HG02571 (cell line): Measurements from ENCODE around the gene WNK2.
"Not testable (repeated sequence)": the region's sequence is repeated elsewhere in the genome, so short reads cannot be mapped to it uniquely, and the experiment has no call there.

Experiments
- ATAC-seq: cut with Tn5 transposase; IDR thresholded peaks from one replicate; pipeline ENCODE4 v1.9.1; 2021; ENCODE audit warnings: mild to moderate bottlenecking, moderate library complexity; ENCODE audit not compliant: unreplicated experiment

Gene WNK2

GRCh38 chr9:93323446-93323954 lies 139.6 kb downstream of the WNK2 start:
- not testable (repeated sequence) for ATAC-seq

- ATAC-seq: no peak
These were observed 140.4 kb downstream of the WNK2 start for GRCh38 chr9:93324191-93324834.

DNA sequence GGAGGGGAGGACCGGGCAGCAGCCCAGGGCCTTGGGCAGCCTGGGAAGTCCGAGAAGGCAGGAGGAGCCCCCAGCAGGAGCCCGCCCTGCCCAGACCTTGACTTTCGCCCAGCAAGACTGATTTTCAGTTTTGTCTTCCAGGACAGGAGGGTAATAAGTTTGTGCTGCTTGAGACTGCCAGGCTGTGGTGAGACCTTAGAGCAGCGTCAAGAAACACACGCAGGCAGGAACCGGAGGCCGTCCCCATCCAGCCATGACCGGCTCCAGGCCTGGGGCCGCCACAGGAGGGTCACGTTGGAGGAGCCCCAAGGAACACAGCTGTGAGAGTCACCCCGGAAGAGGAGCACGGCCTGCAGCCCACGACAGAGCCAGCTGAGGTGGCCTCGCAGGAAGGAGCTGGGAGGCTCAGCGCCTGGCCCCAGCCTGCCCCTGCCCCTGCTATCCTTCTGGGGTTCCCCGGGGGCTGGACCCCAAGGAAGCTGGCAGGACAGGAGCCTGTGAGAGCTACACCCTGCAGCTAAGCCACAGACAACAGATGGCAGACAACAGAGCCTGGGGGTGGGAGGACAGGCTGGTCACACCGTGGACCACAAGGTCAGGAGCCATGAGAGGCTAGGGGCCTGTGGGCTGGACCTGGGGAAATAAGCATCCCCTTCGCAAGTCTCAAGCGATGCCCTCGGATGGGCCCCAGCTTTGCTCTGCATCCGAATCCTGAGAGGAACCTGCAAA lies 141.5 kb downstream of the WNK2 start:
- no peak for ATAC-seq

DNA sequence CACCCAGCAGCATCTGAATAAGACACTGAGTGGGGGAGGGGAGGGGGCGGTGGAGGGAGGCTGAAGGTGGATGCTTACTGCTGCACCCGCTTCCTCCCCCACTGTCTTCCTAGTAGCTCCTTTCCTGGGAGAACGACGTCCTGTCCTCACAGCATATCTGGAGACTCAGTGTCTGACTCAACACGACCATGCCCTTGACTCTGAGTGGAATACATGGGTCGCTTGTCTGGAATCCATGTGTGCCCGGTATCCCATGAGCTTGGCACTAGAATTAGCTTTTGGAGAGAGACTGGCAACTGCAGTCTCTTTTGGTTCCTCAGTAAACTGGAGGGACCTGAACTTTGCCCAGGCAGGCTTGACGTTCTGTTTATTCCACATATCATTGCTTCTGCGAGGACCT lies 142.1 kb downstream of the WNK2 start:
- no peak for ATAC-seq

DNA sequence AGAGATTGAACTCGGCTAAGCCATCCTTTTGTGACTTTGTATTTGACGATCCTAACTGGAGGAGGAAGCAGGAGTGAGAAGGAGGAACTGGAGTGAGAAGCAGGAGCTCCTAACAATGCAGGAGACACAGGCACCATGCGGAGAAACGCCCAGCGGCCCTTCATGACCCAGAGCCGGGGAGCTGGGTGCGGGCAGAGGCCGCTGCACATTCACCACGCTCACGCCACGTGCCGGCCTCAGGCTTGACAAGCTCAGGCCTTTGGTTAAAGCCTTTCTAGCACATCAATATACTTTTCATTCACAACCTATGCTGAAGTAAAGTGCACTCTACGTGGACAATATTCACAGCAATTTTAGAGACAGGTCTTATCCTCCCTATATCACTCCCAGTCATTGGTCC lies 142.7 kb downstream of the WNK2 start:
- ATAC-seq: no peak

GRCh38 chr9:93329629-93330280 lies 145.8 kb downstream of the WNK2 start:
- ATAC-seq: no peak

DNA sequence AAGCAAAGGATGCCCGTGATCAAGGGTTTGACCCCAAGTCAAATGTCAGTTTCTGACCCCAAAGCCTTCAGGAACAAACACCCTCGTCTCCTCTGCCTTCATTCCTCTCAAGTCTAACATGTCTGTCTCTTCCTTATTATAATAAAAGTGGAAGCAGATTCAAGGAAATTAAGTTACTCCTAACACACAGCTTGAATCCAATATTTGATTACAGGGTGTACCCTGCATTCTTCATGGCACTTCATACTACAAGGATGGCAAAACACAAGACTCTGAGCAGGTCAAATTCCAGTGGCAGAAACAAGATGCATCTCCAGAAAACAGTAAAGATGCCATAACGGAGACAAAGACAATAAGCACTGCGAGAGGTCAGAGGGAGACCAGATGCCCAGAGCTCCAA lies 148.4 kb downstream of the WNK2 start:
- ATAC-seq: no peak

DNA sequence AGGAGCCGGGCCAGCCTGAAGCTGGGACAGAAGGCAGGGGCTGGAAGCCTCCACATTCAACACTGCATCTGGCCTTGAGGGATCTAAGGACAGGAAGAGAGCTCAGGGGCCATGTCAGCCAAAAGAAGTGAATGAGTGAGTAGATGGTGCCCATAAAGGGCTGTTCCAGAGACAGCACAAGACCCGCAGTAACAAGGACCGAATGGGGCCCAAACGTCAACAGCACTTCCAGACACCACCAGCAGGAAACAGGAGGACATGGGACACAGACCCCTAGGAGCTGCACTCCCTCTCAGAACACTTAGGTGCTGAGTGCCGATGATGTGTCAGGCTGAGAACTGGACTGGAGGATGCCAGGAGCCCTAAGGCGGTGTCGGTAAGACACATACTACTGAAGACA lies 152.8 kb downstream of the WNK2 start:
- no peak for ATAC-seq

- ATAC-seq: not testable (repeated sequence)
These were observed 154.3 kb downstream of the WNK2 start for GRCh38 chr9:93338196-93338595.

GRCh38 chr9:93340091-93340490 lies 156.2 kb downstream of the WNK2 start:
- ATAC-seq: no peak

DNA sequence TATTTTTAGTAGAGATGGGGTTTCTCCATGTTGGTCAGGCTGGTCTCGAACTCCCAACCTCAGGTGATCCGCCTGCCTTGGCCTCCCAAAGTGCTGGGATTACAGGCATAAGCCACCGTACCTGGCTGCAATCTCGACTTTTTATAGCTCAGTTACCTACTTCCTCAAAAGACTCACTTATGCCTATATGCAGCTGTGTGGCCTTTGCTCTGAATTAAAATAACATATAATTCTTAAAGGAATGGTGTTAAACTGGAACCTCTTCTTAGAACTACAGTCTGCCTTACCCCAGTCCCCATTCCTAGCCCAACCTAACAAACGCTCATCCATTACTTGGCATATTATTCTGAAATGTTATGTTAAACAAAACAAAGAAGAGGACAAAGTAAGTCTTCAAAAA lies 157.9 kb downstream of the WNK2 start:
- not testable (repeated sequence) for ATAC-seq

- not testable (repeated sequence) for ATAC-seq
These were observed 158.5 kb downstream of the WNK2 start for GRCh38 chr9:93342428-93342827.

- ATAC-seq: no peak
These were observed 159.7 kb downstream of the WNK2 start for GRCh38 chr9:93343663-93344062.

DNA sequence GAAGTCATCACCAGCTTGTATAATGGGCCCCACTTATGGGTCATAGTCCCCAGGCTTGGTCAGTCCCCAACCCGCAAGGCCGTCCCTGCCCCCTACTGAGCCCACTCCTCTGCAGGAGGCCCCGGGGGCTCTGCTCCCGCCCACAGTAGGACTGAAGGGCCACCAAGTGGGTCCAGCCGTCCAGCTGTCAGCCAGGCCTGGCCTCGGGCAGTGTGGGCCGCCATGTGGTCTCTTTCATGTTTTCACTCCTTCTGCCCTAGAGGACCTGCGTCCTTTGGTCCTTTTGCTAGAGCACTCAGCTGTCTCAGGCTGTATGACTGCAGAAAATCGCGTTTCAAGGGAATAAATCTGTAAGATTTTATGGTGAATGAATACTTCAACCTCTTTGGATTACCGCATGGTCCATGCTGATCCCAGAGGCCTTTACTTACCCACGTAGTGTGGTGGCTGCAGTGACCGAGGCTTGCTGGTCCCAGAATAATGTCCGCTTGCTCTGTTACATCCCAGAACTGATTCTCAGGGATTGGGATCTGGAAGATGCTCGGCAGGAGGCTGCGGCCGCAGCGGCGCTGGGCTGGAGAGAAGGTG lies 161.8 kb downstream of the WNK2 start:
- ATAC-seq: no peak

DNA sequence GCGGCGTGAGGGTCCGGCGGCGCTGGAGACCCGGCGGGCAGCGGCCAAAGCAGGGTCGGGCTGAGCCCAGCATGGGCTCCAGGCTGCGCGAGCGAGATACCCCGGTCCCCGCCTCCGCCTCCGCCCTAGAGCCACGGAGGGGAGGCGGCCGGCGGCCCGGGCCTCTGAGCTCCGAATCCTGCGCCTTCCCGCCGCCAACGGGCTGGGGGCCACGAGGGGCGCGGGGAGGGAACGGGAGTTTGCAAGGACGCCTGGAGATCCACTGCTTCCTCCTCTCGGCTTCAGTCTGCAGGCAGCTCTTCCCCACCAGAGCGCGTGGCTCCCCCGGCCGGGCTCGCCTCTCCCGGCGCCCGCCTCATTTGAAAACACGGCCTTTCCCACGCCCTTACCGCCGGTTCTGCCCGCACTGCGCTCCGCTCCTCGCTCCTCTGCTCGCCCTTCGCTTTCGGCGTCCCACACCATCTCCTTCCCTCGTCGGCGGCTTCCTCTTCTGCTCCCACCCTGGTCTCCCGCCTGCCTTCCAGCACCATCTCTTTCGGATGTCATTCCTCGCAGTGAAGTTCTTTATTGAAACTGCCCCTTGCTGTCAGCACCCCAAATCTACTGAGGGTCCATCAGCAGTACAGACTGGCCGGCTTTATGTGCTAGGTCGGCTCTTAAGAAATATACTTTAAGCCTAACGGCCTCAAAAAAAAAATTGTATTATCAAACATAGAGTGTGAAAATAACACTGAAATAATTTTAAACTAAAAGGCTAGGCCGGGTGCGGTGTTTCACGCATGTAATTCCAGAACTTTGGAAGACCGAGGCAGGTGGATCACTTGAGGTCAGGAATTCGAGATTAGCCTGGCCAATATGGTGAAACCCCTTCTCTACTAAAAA lies 162.5 kb downstream of the WNK2 start:
- no peak for ATAC-seq

DNA sequence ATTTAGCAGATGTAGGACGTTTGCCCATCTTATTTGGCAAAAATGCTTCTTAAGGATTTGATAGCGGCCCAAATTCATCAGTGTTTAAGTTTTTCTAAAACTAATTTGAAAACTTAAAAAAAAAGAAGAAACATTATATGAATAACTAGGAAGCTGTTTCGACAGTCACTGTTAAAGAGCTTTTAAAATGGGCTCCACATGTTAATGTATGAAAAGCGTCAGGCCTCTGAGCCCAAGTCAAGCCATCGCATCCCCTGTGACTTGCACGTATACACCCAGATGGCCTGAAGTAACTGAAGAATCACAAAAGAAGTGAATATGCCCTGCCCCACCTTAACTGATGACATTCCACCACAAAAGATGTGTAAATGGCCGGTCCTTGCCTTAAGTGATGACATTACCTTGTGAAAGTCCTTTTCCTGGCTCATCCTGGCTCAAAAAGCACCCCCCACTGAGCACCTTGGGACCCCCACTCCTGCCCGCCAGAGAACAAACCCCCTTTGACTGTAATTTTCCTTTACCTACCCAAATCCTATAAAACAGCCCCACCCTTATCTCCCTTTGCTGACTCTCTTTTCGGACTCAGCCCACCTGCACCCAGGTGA lies 163.5 kb downstream of the WNK2 start:
- not testable (repeated sequence) for ATAC-seq

DNA sequence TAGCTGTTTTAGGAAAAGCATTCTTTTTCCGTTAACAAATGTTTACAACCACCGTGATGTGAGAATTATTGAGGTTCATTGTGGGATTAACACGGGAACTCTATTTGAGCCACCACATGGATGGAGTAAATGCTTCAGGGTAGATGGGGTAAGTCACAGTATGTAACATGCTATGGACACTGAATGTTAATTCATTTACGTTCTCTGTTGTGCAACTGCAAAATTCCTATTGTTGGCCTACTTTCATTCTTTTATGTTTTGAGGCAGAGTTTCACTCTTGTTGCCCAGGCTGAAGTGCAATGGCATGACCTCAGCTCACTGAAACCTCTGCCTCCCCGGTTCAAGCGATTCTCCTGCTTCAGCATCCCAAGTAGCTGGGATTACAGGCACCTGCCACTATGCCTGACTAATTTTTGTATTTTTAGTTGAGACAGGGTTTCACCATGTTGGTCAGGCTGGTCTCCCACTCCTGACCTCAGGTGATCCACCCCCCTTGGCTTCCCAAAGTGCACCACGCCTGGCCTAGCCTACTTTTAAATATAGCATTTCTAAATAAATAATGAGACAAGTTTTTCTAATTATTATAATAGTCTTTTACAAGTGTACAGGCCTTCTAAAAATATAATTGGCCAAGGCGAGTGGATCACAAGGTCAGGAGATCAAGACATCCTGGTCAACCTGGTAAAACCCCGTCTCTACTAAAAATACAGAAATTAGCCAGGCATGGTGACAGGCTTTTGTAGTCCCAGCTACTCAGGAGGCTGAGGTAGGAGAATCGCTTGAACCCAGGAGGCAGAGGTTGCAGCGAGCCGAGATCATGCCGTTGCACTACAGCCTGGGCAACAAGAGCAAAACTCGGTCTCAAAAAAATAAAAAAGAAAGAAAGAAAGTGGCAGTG lies 169.7 kb downstream of the WNK2 start:
- ATAC-seq: not testable (repeated sequence)

DNA sequence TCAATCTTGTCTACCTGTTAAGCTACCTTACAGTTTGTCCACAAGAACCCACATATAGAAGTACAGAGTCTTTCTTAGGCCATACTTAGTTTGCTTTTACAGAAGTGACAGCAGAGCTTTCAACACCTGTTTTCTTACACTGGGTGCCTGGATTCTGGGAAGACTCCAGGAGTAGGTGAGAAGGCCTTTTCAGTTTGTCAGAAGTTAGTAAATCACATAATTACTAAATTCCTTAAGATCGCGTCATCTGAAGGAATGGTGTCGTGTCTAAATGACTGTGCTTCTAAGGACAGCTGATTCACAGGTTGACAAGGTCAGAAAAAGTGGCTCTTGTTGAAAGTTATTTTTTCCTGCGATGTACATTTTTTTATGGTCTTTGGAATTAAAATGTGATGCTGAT lies 170.5 kb downstream of the WNK2 start:
- ATAC-seq: no peak

GRCh38 chr9:93355827-93356226 lies 171.9 kb downstream of the WNK2 start:
- ATAC-seq: no peak
